ENCODE measurements around the gene TNFAIP8L1. TPM values are rescaled to one million over a fixed set of nuclear protein-coding genes. Genes with fewer than 3 reads are reported as not detected.
A peak's percentile ranks its signal among the peaks of the same experiment; 100 is the strongest.

TNFAIP8L1 gene
- total RNA-seq, 1 donor from 2014 or later = 8.9 TPM

- peak; percentile 79 for DNase-seq (ENCODE audit: extremely low spot score, unreplicated experiment)
- no peak overlapping the region for H3K27ac Mint-ChIP-seq
- H3K4me3 Mint-ChIP-seq = peak overlapping the region; percentile 77
- no peaks in the 10 kb centered on the region for H3K36me3 Mint-ChIP-seq
- no peaks in the 10 kb centered on the region for H3K4me1 Mint-ChIP-seq (ENCODE audit: unreplicated experiment)
- H3K9me3 Mint-ChIP-seq = no peaks in the 10 kb centered on the region
- H3K27me3 Mint-ChIP-seq = peaks cover 18% of the 10 kb centered on the region
- TF ChIP-seq, protein P1, sequence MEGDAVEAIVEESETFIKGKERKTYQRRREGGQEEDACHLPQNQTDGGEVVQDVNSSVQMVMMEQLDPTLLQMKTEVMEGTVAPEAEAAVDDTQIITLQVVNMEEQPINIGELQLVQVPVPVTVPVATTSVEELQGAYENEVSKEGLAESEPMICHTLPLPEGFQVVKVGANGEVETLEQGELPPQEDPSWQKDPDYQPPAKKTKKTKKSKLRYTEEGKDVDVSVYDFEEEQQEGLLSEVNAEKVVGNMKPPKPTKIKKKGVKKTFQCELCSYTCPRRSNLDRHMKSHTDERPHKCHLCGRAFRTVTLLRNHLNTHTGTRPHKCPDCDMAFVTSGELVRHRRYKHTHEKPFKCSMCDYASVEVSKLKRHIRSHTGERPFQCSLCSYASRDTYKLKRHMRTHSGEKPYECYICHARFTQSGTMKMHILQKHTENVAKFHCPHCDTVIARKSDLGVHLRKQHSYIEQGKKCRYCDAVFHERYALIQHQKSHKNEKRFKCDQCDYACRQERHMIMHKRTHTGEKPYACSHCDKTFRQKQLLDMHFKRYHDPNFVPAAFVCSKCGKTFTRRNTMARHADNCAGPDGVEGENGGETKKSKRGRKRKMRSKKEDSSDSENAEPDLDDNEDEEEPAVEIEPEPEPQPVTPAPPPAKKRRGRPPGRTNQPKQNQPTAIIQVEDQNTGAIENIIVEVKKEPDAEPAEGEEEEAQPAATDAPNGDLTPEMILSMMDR (conservative IDR thresholded peaks at IDR 0.05) = no peak
These were observed 41.2 kb upstream of the TNFAIP8L1 start for GRCh38 chr19:4597975-4598671.

DNA sequence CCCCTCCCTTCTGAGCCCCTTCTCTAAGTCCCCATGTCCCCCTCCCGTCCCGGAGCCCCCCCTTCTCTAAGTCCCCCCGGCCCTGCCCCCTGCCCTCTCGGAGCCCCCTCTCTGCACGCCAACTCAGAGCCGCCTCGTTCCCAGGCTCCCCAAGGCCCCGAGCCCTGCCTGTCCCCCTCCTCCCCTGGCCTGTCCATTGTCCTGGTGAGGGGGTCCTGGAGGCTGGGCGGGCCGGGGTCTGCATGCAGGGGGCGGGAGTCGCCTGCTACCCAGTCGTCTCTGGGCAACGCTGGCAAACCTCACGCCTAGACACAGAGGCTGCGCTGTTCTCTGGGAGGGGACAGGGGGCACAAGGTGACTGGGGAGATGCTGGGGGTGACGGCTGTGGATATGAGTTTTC lies 40.6 kb upstream of the TNFAIP8L1 start:
- Mint-ChIP-seq H3K4me1 (ENCODE audit: unreplicated experiment) (no peaks in the 10 kb centered on the region), H3K4me3 (peak overlapping the region; percentile 77), H3K9me3 (no peaks in the 10 kb centered on the region), H3K27ac (no peak overlapping the region), H3K27me3 (peaks cover 18% of the 10 kb centered on the region), H3K36me3 (no peaks in the 10 kb centered on the region)
- TF ChIP-seq, protein P1 (conservative IDR thresholded peaks at IDR 0.05) = no peak
- no peak for DNase-seq (ENCODE audit: extremely low spot score, unreplicated experiment)

DNA sequence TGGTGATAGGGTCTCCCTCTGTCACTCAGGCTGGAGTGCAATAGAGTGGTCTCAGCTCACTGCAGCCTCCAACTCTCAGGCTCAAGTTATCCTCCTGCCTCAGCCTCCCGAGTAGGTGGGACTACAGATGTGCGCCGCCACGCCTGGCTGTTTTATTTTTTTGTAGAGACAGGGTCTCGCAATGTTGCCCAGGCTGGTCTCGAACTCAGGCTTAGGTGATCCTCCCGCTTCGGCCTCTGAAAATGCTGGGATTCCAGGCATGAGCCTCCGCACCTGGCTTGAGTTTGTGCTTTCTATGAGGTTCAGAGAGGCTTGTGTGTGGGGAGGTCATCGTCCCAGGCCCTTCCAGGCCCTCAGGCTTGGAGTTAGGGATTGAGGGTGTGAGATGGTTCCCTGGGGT lies 39.2 kb upstream of the TNFAIP8L1 start:
- TF ChIP-seq, protein P1 (conservative IDR thresholded peaks at IDR 0.05) = no peak
- H3K4me3 Mint-ChIP-seq = no peak overlapping the region
- no peak for DNase-seq (ENCODE audit: extremely low spot score, unreplicated experiment)
- peaks cover 17% of the 10 kb centered on the region for H3K27me3 Mint-ChIP-seq
- no peaks in the 10 kb centered on the region for H3K36me3 Mint-ChIP-seq
- no peak overlapping the region for H3K27ac Mint-ChIP-seq
- no peaks in the 10 kb centered on the region for H3K4me1 Mint-ChIP-seq (ENCODE audit: unreplicated experiment)
- H3K9me3 Mint-ChIP-seq = no peaks in the 10 kb centered on the region

GRCh38 chr19:4600893-4601292 lies 38.4 kb upstream of the TNFAIP8L1 start:
- Mint-ChIP-seq H3K4me1 (ENCODE audit: unreplicated experiment) (no peaks in the 10 kb centered on the region), H3K9me3 (no peaks in the 10 kb centered on the region), H3K27me3 (peaks cover 15% of the 10 kb centered on the region), H3K4me3 (no peak overlapping the region), H3K27ac (no peak overlapping the region), H3K36me3 (no peaks in the 10 kb centered on the region)
- TF ChIP-seq, protein P1 (conservative IDR thresholded peaks at IDR 0.05) = no peak
- DNase-seq (ENCODE audit: extremely low spot score, unreplicated experiment) = no peak

- Mint-ChIP-seq H3K4me3 (no peak overlapping the region), H3K27ac (no peak overlapping the region), H3K36me3 (no peaks in the 10 kb centered on the region), H3K9me3 (no peaks in the 10 kb centered on the region), H3K4me1 (ENCODE audit: unreplicated experiment) (no peaks in the 10 kb centered on the region), H3K27me3 (peaks cover 14% of the 10 kb centered on the region)
- DNase-seq (ENCODE audit: extremely low spot score, unreplicated experiment) = no peak
- TF ChIP-seq, protein P1 (conservative IDR thresholded peaks at IDR 0.05) = no peak
These were observed 37.0 kb upstream of the TNFAIP8L1 start for GRCh38 chr19:4602173-4602788.

Measured in type B pancreatic cell (in vitro differentiated cells).